Activated CD4-positive, alpha-beta memory T cell treated with anti-CD3 and anti-CD28 coated beads for 36 hours (primary cell): ENCODE results near the gene RERE. TPM values are rescaled to one million over a fixed set of nuclear protein-coding genes. Genes with fewer than 3 reads are reported as not detected.

Experiments
- CTCF ChIA-PET: fragments of 350-600 bp; sonication (Branson Sonifier 250); formaldehyde crosslinking; loops from one replicate; lab custom pipeline; 2021; ENCODE audit warnings: antibody characterized with exemption, inconsistent platforms; lab: Charles Lee
- POLR2A ChIA-PET: fragments of 350-600 bp; sonication (Branson Sonifier 250); formaldehyde crosslinking; loops from one replicate; lab custom pipeline; 2021; ENCODE audit warnings: antibody characterized with exemption; lab: Charles Lee
- DNase-seq: peaks from one replicate; pipeline ENCODE4 v3.0.0-alpha.2; 2020
- H3K27ac Mint-ChIP-seq: one replicate; pipeline ENCODE4 v1.8.0; 2021; ENCODE audit warnings: mixed read lengths
- H3K27me3 Mint-ChIP-seq: one replicate; pipeline ENCODE4 v1.8.0; 2021; ENCODE audit warnings: mixed read lengths
- H3K36me3 Mint-ChIP-seq: one replicate; pipeline ENCODE4 v1.8.0; 2021; ENCODE audit warnings: mixed read lengths
- H3K4me1 Mint-ChIP-seq: one replicate; pipeline ENCODE4 v1.8.0; 2021; ENCODE audit warnings: low read depth, mixed read lengths
- H3K4me3 Mint-ChIP-seq: one replicate; pipeline ENCODE4 v1.8.0; 2021; ENCODE audit warnings: mild to moderate bottlenecking, mixed read lengths
- H3K9me3 Mint-ChIP-seq: one replicate; pipeline ENCODE4 v1.8.0; 2021; ENCODE audit warnings: mixed read lengths
- intact Hi-C: fragments of 100-400 bp; cut with micrococcal nuclease; formaldehyde crosslinking; loops from one replicate; pipeline ENCODE4 v1.15.1; 2023
- total RNA-seq, 2 experiments: library from RNA; stranded (reverse); gene quantifications; one replicate each; pipeline ENCODE4 v1.2.3, GENCODE V29; 2021

Gene RERE
- total RNA-seq, 2 experiments from 2014 or later, result 45.0 to 50.5 TPM

DNA sequence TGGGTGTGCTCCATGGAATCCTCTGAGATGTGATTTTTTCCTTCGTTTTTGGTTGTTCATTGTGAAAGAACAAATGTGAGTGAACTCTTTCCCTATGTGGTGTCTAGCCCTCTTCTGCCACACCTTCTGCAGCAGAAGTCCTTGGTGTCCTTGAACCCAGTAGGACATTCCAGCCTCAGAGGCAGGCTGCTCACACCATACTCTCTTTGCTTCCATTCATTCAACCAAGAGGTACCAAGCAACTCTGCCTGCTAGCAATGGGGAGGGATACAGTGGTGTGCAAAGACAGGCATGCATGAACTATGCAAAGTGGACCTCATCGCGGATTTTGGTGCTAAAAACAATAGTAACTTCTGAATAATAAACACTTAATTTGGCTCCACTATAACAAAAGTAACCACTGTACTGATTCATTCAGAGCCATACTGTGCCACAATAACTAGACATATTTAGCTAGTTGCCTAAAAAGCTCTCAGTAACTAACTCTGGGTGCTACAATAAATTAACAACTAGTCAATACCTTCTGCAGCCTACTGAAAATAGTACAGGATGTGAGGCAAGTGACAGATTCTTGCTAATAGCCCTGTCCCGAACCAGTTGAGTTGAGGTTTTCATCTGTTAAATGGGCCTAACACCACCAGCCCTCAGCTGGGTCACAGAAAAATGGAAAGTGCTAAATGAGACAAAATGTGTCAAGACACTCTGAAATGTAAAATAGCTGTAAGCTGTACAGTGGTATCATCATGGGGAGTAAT, 344.1 kb downstream of the RERE start:
- Mint-ChIP-seq H3K9me3 (no peaks in the 10 kb centered on the region), H3K4me3 (no peak overlapping the region), H3K36me3 (no peaks in the 10 kb centered on the region), H3K4me1 (peaks cover 50% of the 10 kb centered on the region), H3K27ac (no peak overlapping the region), H3K27me3 (no peaks in the 10 kb centered on the region)
- POLR2A ChIA-PET, result no interaction called here
- intact Hi-C loops, result loop anchor here (2.0 kb wide), 1 partner anchor 132 kb away; no protein-coding TSS in a partner anchor
- CTCF ChIA-PET, result interaction anchor here (0.5 to 1.0 kb wide), 2 partner anchors 53 to 65 kb away, joined by 3 read pairs; no protein-coding TSS in a partner anchor
- DNase-seq, result peak; percentile 22

DNA sequence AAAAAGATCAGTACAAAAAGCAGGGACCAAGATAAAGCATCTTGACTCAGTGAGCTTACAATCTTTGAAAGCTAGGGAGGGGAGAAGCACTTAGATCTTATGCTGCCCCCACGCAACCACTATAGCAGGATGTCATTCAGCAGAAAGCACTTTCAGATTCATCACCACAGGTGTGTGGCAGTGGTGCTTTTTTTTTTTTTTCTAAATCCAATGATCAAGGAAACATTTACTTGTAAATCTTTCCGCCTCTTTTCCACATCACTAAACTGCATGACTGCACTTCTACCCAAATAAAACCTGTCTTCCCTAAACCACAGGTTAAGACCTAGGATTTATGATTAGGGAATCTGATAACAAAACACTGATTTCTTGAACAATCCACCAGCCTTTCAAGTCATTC, 344.8 kb downstream of the RERE start:
- Mint-ChIP-seq H3K4me3 (no peak overlapping the region), H3K36me3 (no peaks in the 10 kb centered on the region), H3K4me1 (peaks cover 43% of the 10 kb centered on the region), H3K27ac (peak overlapping the region; percentile 40), H3K9me3 (no peaks in the 10 kb centered on the region), H3K27me3 (no peaks in the 10 kb centered on the region)
- intact Hi-C loops, result loop anchor here (1.0 to 2.0 kb wide), 2 partner anchors 53 to 132 kb away; no protein-coding TSS in a partner anchor
- peak; percentile 70 for DNase-seq
- POLR2A ChIA-PET, result interaction anchor here (0.9 to 1.1 kb wide), 2 partner anchors 53 to 83 kb away, joined by 3 to 4 read pairs; no protein-coding TSS in a partner anchor
- CTCF ChIA-PET, result interaction anchor here (0.5 to 1.7 kb wide), 6 partner anchors 54 to 376 kb away, joined by 3 to 7 read pairs (median 4); no protein-coding TSS in a partner anchor

DNA sequence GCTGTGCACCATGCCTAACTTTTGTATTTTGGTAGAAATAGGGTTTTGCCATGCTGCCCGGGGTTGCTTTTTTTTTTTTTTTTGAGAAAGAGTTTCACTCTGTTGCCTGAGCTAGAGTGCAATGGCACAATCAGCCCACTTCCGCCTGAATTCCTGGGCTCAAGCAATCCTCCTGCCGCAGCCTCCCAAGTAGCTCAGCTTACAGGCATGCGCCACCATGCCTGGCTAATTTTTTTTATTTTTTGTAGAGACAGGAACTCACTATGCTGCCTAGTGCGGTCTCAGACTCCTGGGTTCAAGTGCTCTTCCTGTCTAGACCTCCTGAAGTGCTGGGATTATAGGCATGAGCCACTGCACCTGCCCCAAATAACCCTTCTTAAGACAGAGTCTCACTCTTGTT, 346.0 kb downstream of the RERE start:
- Mint-ChIP-seq H3K4me3 (no peak overlapping the region), H3K27me3 (no peaks in the 10 kb centered on the region), H3K27ac (no peak overlapping the region), H3K9me3 (no peaks in the 10 kb centered on the region), H3K36me3 (no peaks in the 10 kb centered on the region), H3K4me1 (peaks cover 33% of the 10 kb centered on the region)
- POLR2A ChIA-PET, result interaction anchor here (1.1 kb wide), 1 partner anchor 54 kb away, joined by 4 read pairs; no protein-coding TSS in a partner anchor
- CTCF ChIA-PET, result interaction anchor here (1.1 to 1.7 kb wide), 2 partner anchors 255 to 377 kb away, joined by 4 to 7 read pairs; no protein-coding TSS in a partner anchor
- intact Hi-C loops, result no loop called here
- no peak for DNase-seq

DNA sequence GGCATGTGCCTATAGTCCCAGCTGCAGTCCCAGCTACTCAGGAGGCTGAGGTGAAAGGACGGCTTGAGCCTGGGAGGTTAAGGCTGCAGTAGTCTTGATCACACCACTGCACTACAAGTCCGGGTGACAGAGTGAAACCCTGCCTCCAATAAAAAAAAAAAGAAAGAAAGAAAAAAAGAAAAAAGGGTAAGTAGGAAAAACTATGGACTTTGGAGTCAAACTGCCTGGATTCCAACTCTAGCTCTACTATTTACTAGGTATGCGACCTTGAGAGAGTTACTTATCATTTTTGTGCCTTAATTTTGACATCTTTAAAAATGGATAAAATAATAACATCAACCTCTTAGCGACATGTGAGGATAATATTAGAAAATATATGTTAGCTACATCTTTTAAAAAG, 348.7 kb downstream of the RERE start:
- ChIA-PET CTCF (interaction anchor here (0.6 to 1.2 kb wide), 3 partner anchors 9 to 59 kb away, joined by 3 read pairs; no protein-coding TSS in a partner anchor), POLR2A (interaction anchor here (0.6 kb wide), 1 partner anchor 43 kb away, joined by 4 read pairs; no protein-coding TSS in a partner anchor)
- no peak overlapping the region for H3K27ac Mint-ChIP-seq
- H3K9me3 Mint-ChIP-seq, result no peaks in the 10 kb centered on the region
- DNase-seq, result no peak
- H3K4me1 Mint-ChIP-seq, result peaks cover 17% of the 10 kb centered on the region
- H3K36me3 Mint-ChIP-seq, result peaks cover 5% of the 10 kb centered on the region
- H3K27me3 Mint-ChIP-seq, result no peaks in the 10 kb centered on the region
- H3K4me3 Mint-ChIP-seq, result no peak overlapping the region
- intact Hi-C loops, result no loop called here

DNA sequence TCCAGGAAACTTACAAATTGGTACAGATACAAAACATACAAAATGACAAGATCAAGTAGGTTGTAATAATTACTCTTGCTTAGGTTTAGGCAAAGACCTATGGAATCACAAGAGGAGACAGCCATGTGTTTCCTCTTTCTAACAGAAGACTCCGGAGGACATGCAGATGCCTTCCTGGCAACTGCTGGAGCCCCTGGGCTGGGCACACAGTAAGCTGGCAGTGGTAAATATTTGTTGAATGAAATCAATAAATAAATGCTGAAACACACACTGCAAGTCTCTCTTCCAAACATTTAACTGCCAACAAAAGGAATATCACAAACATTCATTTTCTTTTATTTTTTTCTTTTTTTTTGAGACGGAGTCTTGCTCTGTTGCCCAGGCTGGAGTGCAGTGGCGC, 350.1 kb downstream of the RERE start:
- peaks cover 15% of the 10 kb centered on the region for H3K4me1 Mint-ChIP-seq
- POLR2A ChIA-PET, result no interaction called here
- CTCF ChIA-PET, result no interaction called here
- H3K27me3 Mint-ChIP-seq, result no peaks in the 10 kb centered on the region
- H3K4me3 Mint-ChIP-seq, result no peak overlapping the region
- H3K9me3 Mint-ChIP-seq, result no peaks in the 10 kb centered on the region
- H3K27ac Mint-ChIP-seq, result no peak overlapping the region
- intact Hi-C loops, result no loop called here
- peaks cover 5% of the 10 kb centered on the region for H3K36me3 Mint-ChIP-seq
- DNase-seq, result no peak

DNA sequence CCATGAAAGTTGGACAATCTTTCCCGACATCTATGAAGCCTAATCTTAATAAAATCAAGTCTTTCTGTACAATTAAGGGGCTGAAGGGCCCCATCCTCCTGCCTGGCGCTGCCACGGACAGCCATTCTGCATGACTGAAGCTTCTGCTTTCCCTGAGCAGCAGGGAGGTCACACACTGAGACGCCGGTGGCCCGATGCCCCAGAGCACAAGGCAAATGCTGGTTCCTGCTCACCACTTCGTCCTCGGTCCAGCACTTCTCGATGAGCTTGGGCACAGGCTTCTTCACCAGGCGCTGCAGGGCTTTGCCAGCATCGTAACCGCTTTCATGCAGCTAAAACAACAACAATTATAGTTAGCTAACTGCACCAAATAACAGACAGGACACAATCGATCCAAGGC, 351.7 kb downstream of the RERE start:
- Mint-ChIP-seq H3K9me3 (no peaks in the 10 kb centered on the region), H3K27ac (no peak overlapping the region), H3K36me3 (peaks cover 5% of the 10 kb centered on the region), H3K27me3 (no peaks in the 10 kb centered on the region), H3K4me1 (peaks cover 22% of the 10 kb centered on the region), H3K4me3 (no peak overlapping the region)
- no peak for DNase-seq
- intact Hi-C loops, result no loop called here
- POLR2A ChIA-PET, result interaction anchor here (0.5 to 0.6 kb wide), 2 partner anchors 142 to 210 kb away, joined by 3 to 5 read pairs; no protein-coding TSS in a partner anchor
- CTCF ChIA-PET, result interaction anchor here (1.0 to 1.5 kb wide), 2 partner anchors 47 to 383 kb away, joined by 3 to 6 read pairs; no protein-coding TSS in a partner anchor

DNA sequence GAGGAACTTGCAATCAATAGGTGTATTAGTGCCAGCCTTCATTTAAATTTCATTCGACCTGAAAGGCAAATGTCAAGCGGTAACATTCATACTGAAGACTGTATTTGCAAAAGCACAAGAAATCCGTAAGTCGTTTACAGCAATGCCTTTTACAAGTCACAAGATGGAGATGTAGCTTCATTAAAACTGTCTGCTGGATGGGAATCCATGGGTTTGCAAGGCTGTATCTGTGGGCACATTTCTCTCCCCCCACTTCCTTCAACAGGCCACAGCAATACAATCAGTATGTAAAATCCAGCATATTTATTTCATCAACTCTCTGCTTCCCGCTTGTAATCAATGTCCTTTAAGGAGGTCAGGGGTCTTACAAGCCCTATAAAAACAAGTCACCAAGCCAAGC, 352.4 kb downstream of the RERE start:
- intact Hi-C loops, result no loop called here
- no peak for DNase-seq
- H3K27me3 Mint-ChIP-seq, result no peaks in the 10 kb centered on the region
- no peaks in the 10 kb centered on the region for H3K9me3 Mint-ChIP-seq
- peaks cover 5% of the 10 kb centered on the region for H3K36me3 Mint-ChIP-seq
- no peak overlapping the region for H3K4me3 Mint-ChIP-seq
- CTCF ChIA-PET, result interaction anchor here (1.5 kb wide), 1 partner anchor 384 kb away, joined by 6 read pairs; no protein-coding TSS in a partner anchor
- POLR2A ChIA-PET, result no interaction called here
- no peak overlapping the region for H3K27ac Mint-ChIP-seq
- H3K4me1 Mint-ChIP-seq, result peaks cover 24% of the 10 kb centered on the region

DNA sequence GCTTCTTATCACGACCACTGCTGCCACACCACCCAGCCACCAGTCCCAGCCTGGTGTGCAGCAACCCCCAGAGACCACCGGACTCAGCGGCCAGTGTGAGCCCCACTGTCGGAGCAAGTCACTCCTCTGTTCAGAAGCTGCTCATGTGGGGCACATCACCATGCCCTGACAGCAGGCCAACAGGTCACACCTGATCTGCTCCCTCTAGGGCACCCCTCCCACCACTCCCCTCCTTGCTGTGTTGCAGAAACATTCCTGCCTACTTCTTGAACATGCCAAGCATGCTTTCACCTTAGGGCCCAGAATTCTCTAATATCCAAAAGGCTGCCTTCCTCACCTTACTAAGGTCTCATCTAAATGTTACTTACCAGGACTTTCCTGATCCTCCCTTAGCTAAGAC, 353.1 kb downstream of the RERE start:
- Mint-ChIP-seq H3K27ac (no peak overlapping the region), H3K9me3 (no peaks in the 10 kb centered on the region), H3K4me3 (no peak overlapping the region), H3K27me3 (no peaks in the 10 kb centered on the region), H3K4me1 (peaks cover 24% of the 10 kb centered on the region), H3K36me3 (peaks cover 5% of the 10 kb centered on the region)
- DNase-seq, result no peak
- ChIA-PET CTCF (no interaction called here), POLR2A (no interaction called here)
- intact Hi-C loops, result no loop called here

DNA sequence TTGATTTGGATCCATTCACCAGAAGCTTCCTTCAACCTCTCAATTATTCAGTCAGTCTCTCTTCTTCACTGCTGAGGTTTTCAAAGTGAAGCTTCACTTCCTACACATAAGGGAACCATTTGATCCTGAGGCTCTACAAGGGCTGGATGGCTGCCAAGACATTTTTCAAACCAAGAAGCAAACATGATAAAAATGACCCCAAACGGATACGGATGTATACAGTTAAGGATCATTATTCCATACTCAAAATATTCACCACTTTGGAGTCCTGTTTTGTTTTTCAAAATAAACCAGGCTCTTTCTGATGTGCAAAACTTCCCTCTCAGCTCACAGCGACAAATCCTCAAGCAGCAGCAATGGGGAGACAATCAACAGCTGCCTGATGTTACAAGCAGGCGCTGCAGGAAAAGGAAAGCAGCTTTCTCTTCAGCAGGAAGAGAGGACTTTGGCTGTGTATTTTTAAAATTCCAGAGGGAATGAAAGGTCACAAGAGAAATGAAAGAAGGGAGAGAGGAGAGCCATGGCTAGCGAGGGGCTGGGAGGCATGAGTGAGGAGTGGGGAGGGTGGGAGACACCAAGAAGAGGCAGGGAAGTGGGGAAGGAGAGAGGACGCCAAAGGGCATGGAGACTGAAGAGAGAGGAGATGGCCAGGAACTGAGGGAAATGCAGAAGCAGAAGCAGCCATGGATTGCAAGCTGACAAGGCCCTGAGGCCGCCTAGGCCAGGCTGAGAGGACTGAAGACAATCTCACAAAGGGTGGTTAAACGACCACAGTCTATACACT, 354.1 kb downstream of the RERE start:
- peaks cover 24% of the 10 kb centered on the region for H3K4me1 Mint-ChIP-seq
- H3K36me3 Mint-ChIP-seq, result peaks cover 5% of the 10 kb centered on the region
- CTCF ChIA-PET, result interaction anchor here (0.7 kb wide), 1 partner anchor 89 kb away, joined by 3 read pairs; no protein-coding TSS in a partner anchor
- DNase-seq, result peak; percentile 19
- H3K27me3 Mint-ChIP-seq, result no peaks in the 10 kb centered on the region
- POLR2A ChIA-PET, result no interaction called here
- no peaks in the 10 kb centered on the region for H3K9me3 Mint-ChIP-seq
- no peak overlapping the region for H3K27ac Mint-ChIP-seq
- H3K4me3 Mint-ChIP-seq, result no peak overlapping the region
- intact Hi-C loops, result no loop called here

DNA sequence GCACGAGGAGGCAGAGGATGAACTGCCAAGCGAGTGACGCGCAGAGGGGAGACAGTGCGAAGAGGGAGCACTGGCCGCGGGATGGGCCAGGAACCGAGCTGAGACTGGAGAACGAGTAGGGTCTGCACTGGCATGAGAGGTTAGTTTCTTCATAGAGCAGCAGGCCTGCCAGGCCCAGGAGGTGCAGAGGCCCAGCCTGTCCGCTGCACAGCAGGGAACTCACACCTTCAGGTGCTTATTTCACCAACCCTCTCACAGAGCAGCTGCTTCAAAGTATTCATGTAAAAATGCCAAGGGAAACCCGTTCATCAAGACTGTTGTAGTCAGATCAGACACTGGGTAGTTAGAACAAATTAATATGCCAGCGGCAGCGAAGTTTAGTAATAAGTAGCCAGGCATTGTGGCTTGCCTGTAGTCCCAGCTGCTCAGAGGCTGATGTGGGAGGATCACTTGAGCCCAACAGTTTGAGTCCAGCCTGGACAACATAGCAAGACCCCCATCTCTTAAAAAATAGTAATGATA, 355.0 kb downstream of the RERE start:
- CTCF ChIA-PET, result no interaction called here
- intact Hi-C loops, result no loop called here
- no peak overlapping the region for H3K27ac Mint-ChIP-seq

DNA sequence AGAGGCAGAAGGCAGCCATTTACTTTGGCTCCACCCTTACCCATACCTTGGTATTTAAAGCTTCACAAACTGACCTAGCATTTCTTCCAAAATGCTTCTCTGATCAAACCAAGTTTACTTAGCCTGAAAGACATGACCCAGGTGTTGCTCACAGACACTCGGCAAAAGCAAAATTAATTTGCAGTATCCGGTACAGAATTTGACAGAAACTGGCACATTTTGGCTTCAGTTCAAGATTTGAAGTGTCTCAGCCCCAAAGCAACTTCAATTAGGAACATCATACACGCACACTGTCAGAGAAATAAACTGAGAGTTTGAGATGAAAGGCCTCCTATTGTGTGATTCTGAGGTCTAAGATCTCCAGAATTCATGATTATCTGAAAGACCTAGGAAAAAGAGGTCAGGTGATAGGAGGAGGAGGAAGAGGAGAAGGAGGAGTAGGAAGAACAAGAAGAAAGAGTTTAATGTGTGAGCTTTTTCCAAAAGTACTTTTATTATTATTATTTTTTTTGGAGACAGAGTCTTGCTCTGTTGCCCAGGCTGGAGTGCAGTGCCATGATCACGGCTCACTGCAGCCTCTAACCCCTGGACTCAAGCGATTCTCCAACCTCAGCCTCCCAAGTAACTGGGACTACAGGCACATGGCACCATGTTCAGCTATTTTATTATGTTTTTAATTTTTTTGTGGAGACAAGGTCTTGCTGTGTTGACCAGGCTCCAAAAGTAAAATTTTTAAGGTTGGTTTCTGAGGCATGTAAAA, 355.9 kb downstream of the RERE start:
- Mint-ChIP-seq H3K4me3 (no peak overlapping the region), H3K27ac (no peak overlapping the region), H3K27me3 (no peaks in the 10 kb centered on the region), H3K9me3 (no peaks in the 10 kb centered on the region), H3K4me1 (peaks cover 40% of the 10 kb centered on the region), H3K36me3 (peaks cover 5% of the 10 kb centered on the region)
- intact Hi-C loops, result no loop called here
- CTCF ChIA-PET, result interaction anchor here (1.0 to 1.1 kb wide), 2 partner anchors 100 to 210 kb away, joined by 3 read pairs; no protein-coding TSS in a partner anchor
- POLR2A ChIA-PET, result no interaction called here
- no peak for DNase-seq

More for the DNA sequence above, 355.0 kb downstream of the RERE start:
- DNase-seq, result no peak
- H3K27me3 Mint-ChIP-seq, result no peaks in the 10 kb centered on the region
- peaks cover 5% of the 10 kb centered on the region for H3K36me3 Mint-ChIP-seq
- POLR2A ChIA-PET, result no interaction called here
- H3K4me1 Mint-ChIP-seq, result peaks cover 32% of the 10 kb centered on the region
- no peaks in the 10 kb centered on the region for H3K9me3 Mint-ChIP-seq
- H3K4me3 Mint-ChIP-seq, result no peak overlapping the region
